ELF-1 (cell line): ENCODE data around the gene DHX16.
A peak's percentile ranks its signal among the peaks of the same experiment; 100 is the strongest.
"Not testable (repeated sequence)": the region's sequence is repeated elsewhere in the genome, so short reads cannot be mapped to it uniquely, and the experiment has no call there.

Experiments used
- DNase-seq: peaks from one replicate; pipeline ENCODE4 v3.0.0-alpha.2; 2016; ENCODE audit warnings: low read depth, low spot score

DHX16 gene

DNA sequence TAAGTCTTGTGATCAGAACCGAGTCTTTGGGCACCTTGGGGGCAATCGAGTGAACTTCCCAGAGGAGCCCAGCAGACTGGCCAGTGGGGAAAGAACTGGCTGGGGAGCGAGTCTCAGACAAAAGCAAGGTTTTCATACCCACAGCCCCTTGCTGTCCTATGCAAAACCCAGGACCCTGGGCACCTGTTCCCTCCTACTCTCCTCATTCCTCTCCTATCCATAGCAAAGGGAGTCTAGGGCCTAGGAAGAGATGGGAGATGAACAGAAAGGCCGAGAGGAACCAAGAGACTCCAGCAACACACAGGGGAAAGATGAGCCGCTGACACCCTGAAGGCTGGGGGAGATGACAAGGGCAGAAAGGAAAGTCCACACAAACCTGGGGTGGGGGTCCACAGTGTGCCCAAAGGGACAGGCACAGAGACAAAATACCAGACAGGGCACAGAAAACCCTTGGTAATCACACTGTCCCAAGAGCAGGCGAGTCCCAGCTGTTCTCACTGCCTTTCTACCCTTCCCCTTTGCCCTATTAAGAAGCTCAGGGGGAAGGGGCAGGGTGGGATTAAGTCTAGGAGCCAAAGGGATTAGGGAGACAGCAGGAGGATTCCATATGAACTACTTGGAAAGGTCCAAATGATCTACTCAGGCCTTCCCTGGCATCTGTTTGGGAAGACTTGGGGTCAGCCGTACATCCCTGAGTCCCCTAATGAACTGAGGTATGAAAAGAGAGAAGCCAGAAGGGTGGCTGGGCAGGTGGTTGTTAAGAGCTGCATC lies 7.1 kb upstream of the DHX16 start:
- no peak for DNase-seq

DNA sequence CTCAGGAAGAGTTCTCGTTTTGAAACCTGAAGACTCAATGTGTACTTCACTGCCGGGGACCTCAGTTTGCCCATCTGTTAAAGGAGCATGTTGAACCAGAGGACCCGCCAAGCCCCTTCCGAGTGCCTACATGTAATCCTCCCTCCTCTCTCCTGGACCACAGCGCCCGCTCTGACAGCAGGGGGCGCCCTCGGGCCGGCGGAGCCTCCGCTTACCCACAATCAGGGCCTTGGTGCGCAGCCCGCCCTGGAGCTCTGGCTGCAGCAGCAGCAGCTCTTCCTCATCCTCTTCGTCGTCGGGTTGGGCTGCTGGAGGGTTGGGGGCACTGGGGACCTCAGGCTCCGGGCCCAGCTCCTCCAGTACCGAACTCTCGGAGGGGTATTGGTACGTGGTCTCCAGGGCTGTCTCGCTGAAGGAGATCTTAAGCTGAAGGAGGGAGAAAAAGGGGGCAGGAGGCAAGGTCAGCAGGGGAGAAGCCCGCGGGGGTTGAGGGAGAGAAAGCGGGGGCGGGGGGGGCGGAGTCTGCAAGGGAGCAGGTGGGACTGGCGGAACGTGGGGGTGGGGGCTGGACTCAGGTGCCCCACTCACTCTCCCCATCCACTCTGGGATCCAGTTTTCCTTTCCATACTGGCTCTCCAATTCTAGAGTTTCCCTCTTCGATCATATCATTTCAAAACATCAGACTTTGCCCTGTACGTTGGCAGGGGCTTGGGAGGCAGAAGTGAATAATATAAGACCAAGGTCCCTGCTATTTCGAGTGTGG lies 6.3 kb upstream of the DHX16 start:
- peak; percentile 96 for DNase-seq

- DNase-seq = no peak
These were observed 4.0 kb upstream of the DHX16 start for GRCh38 chr6:30676660-30677285.

- peak; percentile 33 for DNase-seq
These were observed 1.9 kb downstream of the DHX16 start for GRCh38 chr6:30670760-30671527.

GRCh38 chr6:30666300-30666699 lies 6.5 kb downstream of the DHX16 start:
- DNase-seq = not testable (repeated sequence)

DNA sequence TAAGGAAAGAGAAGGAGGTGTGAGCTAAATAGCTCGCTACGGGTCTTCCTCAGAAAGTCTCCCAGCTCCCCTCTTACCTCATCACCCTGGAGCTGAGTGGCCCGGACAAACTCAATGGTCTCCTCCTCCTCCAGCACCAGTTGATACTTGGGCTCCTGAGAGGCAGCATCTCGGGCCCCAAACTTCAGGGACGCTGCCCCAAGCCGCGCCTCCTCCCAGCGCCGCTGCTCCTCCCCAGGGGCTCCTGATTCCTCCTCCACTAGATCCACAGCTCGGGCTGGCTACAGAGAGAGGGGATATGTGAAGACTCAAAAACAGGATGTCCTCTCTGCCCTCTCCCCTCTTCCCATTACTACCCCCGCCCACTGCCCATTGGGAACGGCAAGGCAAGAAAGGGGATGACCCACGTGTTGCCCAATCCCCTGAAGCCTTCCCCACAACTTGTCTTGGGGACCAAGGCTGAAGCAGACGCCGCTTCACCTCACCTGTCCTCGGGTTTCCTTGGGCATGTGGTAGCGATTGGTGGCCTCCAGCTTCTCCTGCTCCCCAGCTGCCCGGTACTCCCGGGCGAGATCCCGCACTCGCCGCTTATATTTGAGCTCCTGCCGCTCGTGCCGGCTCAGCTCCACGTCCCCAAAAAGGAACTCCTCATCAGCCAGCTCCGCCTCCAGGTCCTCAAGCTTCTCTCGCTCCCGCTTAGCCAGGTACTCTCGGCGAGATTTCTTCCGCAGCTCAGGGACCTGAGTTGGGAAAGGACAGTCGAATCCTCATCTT lies 7.6 kb downstream of the DHX16 start:
- DNase-seq = no peak

DNA sequence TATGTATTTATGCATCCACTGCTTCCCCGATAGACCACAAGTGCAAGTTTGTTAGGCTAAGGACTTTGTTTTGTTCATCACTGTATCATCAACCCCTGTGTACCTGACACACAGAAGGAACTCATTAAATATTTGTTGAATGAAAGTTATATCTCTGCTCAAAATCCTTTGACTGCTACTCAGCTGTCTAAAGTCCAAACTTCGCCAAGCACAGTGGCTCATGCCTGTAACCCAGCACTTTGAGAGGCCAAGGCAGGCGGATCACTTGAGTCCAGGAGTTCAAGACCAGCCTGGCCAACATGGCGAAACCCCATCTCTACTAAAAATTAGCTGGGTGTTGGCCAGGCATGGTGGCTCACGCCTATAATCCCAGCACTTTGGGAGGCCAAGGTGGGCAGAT lies 14.9 kb downstream of the DHX16 start:
- not testable (repeated sequence) for DNase-seq

DNA sequence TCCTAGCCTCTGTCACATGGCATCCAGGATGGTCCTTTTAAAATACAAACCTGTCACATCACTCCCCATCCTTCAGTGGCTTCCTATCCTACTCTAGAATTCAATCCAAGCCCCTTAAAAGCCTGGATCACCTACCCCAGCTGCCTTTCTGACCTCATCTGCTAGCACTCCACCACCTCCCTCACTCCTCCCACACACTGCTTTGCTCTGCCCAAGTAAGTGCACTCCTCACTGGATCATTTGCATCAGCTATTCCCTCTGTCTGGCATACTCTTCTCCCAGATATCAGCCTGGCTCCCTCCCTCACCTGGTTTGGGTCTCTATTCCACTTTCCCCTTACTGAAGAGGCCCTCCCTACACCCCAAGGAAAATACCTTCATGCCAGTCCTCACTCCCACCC lies 15.4 kb downstream of the DHX16 start:
- DNase-seq = no peak

- no peak for DNase-seq
These were observed 16.3 kb downstream of the DHX16 start for GRCh38 chr6:30656513-30656912.

DNA sequence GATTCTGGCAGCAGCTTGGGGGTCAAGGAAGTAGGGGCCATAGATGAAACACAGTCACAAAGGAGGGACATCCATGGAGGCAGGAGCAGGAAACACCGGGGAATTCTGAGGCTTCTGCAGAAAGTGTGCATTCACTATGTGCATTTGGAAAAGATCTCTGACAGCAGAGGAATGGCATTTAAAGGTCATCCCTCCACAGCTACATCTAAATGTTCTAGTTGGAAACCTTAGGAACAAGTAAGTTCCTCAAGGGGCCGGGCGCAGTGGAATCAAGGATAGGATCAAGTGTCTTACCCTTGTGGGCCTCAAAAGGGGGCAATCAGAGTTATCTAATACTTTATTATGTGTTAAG lies 17.1 kb downstream of the DHX16 start:
- DNase-seq = no peak

DNA sequence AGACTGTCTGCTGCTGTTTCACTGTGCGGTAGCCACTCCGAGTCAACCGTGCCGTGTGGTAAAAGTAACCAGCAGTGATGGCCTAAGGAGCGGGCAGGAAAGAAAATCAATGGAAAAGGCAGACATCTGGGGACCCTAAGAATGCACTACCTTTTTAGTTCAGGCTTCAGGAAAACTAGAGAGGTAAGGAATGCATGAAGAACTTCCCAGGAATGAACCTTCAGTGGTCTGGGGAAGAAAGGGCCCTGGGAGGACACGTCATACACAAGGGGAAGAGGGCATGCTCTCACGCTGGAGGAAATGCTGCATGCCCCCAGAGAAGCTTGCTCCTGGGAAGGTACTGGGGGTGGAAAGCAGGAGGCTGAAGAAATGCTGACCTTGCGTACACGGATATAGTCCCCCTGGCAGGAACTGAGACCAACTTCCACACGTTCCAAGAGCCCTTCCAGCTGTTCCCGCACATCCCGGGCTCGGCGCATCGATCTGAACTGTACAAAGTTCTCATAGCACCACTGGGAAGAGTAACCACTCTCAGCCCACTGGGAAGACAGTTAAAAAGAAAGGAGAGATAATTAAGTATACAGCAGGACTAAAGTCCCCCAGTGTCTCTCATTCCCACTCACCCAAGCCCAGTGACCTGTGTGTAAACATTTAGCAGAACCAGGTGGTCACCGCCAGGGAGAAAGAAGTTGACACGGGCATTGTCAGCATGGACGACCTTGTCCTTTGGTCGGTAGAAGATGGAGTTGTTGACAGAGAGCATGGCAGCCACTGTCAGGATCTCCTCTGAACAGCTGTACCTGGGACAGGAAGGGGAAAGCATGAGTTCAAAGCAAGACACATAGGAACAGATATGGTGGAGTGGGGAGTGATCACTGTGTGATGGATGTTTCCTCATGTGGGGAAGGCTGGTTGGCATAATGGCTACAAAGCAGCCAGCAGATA lies 17.7 kb downstream of the DHX16 start:
- no peak for DNase-seq

DNA sequence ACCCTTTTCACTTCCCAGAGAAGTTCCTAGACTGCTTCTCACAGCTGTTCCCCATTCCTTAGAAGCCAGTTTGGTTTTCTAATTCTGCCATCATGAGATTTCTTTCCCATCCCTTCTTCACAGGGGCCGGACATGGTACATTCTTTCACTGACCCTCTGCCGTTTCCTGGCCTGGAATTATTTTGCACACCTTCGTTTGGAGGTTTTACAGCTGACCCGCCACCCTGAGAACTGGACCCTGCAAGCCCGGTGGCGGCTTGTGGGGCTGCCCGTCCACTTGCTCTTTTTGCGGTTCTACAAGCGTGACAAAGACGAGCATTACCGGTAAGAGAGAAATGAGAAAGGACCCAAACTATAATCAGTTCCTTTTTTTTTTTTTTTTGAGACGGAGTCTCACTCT lies 21.7 kb downstream of the DHX16 start:
- DNase-seq = no peak

DNA sequence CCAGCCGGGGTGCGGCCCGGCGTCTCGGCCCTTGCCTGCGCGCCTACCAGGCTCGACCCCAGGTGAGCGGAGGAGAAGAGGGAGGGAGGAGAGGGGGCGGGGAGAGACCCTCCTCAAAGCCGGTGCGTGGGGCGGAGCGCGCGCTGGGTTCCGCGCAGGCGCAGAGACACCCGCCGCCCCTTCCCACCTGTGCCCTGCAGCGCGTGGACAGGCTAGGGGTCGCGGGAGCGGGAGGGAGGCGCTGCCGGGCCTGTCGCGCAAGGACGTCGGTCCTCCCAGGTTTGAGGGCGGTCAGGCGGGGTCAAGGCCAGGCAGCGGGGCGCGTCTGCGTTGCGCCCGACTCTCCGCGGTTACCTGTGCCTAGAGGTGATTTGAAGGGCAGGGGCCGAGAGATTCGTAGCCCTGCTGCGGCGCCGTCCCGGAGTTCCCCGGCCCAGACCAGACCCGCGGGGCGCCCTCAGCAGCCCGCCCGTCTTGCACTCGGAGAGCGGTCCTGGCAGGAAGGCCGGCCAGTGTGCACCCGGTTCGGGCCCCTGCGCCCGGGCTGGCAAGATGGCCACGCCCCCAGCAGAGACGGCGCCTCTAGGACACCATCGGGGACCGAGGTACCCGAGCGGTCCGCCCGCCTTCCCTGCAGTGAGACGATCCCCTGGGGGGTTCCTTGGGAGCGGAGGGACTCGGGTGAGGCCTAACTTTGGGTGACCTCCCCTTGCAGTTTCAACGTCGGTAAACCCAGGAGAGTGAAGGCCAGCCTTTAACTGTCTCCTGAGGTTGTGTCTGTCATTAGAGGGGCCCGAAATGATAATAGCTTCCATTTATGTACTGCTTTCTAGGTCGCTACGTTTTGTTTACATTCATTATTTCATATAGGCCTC lies 25.3 kb downstream of the DHX16 start:
- DNase-seq = peak; percentile 90

- DNase-seq = peak; percentile 92
These were observed 26.2 kb downstream of the DHX16 start, which contains the start of gene C6orf136 for GRCh38 chr6:30646450-30647241. Gene C6orf136 (plus strand): TSS chr6:30647133. CDS start chr6:30647232, 99 bp downstream.

DNA sequence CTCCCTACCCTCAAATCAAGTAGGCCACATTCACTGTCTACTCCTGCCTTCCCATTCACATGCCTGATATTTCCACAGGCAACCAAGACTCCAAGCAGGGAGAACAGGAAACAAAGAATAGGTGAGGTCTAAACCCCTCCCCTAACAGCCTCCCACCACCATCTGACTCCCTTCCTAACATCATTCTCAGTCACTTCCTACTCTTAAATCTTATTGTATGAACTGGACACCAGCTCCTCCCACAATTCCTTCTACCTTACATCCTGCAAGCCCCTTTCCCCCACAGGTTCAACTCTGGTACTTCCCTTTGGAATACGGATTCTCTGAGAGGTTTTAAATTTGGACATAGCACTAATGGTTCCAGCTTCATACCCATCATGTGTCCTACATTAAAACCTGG lies 26.8 kb downstream of the DHX16 start:
- DNase-seq = no peak

- DNase-seq = no peak
These were observed 28.0 kb downstream of the DHX16 start for GRCh38 chr6:30644769-30645168.

DNA sequence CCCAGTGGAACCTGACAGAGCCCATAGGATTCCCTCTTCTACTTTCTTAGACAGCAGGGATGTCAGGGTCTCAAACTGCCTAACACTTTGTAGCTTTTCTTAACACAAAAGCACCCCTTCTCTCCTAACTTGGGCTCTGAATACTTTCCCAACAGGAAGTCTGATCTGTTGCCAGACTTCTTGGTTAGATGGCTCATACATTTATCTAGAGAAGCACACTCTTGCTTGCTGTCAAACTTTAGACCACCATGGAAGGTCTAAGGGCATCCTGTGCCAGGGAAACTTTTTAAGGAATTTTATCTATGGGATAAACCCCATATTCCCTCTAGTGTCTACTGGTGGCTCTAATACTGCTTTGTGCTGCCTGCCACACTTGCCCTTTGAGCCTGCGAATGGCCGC lies 29.1 kb downstream of the DHX16 start:
- DNase-seq = no peak

- no peak for DNase-seq
These were observed 31.8 kb downstream of the DHX16 start for GRCh38 chr6:30641048-30641447.
